ENCODE results near the gene PTPN3.

DNA sequence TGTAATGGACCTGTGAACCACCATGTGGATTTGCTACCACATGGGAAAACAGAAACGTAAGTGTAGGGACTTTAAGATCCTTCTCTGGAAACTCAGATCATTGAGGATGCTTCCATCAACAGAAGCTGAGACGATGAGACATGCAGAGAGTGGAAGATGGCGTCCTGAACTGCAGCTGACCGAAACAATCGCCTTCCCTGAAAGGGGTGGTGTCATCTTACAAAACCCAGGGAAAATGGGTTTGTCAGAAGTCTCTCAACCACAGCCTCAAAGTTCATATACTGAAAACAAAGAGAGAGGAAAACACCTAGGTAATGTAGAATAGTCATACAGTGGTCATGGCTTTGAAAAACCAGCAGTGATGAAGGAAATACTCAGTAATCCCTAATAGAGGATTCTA is 6.6 kb upstream of the PTPN3 start:
- TF ChIP-seq, protein P1, sequence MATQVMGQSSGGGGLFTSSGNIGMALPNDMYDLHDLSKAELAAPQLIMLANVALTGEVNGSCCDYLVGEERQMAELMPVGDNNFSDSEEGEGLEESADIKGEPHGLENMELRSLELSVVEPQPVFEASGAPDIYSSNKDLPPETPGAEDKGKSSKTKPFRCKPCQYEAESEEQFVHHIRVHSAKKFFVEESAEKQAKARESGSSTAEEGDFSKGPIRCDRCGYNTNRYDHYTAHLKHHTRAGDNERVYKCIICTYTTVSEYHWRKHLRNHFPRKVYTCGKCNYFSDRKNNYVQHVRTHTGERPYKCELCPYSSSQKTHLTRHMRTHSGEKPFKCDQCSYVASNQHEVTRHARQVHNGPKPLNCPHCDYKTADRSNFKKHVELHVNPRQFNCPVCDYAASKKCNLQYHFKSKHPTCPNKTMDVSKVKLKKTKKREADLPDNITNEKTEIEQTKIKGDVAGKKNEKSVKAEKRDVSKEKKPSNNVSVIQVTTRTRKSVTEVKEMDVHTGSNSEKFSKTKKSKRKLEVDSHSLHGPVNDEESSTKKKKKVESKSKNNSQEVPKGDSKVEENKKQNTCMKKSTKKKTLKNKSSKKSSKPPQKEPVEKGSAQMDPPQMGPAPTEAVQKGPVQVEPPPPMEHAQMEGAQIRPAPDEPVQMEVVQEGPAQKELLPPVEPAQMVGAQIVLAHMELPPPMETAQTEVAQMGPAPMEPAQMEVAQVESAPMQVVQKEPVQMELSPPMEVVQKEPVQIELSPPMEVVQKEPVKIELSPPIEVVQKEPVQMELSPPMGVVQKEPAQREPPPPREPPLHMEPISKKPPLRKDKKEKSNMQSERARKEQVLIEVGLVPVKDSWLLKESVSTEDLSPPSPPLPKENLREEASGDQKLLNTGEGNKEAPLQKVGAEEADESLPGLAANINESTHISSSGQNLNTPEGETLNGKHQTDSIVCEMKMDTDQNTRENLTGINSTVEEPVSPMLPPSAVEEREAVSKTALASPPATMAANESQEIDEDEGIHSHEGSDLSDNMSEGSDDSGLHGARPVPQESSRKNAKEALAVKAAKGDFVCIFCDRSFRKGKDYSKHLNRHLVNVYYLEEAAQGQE (IDR thresholded peaks at IDR 0.05; ENCODE audit: unreplicated experiment) = no peak
- no peak for TF ChIP-seq POLR2AphosphoS5 (IDR thresholded peaks at IDR 0.05; ENCODE audit: low read depth)
- TF ChIP-seq JUNB (IDR thresholded peaks at IDR 0.05; ENCODE audit: unreplicated experiment) = no peak
- TF ChIP-seq, protein P2, sequence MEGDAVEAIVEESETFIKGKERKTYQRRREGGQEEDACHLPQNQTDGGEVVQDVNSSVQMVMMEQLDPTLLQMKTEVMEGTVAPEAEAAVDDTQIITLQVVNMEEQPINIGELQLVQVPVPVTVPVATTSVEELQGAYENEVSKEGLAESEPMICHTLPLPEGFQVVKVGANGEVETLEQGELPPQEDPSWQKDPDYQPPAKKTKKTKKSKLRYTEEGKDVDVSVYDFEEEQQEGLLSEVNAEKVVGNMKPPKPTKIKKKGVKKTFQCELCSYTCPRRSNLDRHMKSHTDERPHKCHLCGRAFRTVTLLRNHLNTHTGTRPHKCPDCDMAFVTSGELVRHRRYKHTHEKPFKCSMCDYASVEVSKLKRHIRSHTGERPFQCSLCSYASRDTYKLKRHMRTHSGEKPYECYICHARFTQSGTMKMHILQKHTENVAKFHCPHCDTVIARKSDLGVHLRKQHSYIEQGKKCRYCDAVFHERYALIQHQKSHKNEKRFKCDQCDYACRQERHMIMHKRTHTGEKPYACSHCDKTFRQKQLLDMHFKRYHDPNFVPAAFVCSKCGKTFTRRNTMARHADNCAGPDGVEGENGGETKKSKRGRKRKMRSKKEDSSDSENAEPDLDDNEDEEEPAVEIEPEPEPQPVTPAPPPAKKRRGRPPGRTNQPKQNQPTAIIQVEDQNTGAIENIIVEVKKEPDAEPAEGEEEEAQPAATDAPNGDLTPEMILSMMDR (conservative IDR thresholded peaks at IDR 0.05; ENCODE audit: low read depth in 2 of 2) = no peak
- TF ChIP-seq EZH2 (IDR thresholded peaks at IDR 0.05; ENCODE audit: low read depth, unreplicated experiment) = no peak
- no peak for TF ChIP-seq NANOG (IDR thresholded peaks at IDR 0.05; ENCODE audit: borderline replicate concordance)
- no peak for TF ChIP-seq ZNF331 (CRISPR knock-in tag; IDR thresholded peaks at IDR 0.05; ENCODE audit: low read depth)
- no peak for TF ChIP-seq ZNF114 (CRISPR knock-in tag; IDR thresholded peaks at IDR 0.05)
- no peak for TF ChIP-seq EZH2phosphoT487 (IDR thresholded peaks at IDR 0.05; ENCODE audit: unreplicated experiment)
- TF ChIP-seq, protein P3, sequence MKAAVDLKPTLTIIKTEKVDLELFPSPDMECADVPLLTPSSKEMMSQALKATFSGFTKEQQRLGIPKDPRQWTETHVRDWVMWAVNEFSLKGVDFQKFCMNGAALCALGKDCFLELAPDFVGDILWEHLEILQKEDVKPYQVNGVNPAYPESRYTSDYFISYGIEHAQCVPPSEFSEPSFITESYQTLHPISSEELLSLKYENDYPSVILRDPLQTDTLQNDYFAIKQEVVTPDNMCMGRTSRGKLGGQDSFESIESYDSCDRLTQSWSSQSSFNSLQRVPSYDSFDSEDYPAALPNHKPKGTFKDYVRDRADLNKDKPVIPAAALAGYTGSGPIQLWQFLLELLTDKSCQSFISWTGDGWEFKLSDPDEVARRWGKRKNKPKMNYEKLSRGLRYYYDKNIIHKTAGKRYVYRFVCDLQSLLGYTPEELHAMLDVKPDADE (IDR thresholded peaks at IDR 0.05) = no peak
